GM23338 (cell line): ENCODE data around the gene DMGDH. TPM values are rescaled to one million over a fixed set of nuclear protein-coding genes. Genes with fewer than 3 reads are reported as not detected.

ENCODE experiments used
- ATAC-seq: fragments of 200-7000 bp; cut with Tn5 transposase; 3 replicates; pipeline ENCODE4 v1.9.1; 2020
- DNase-seq: peaks from one replicate; pipeline ENCODE4 v3.0.0-alpha.2; 2015; ENCODE audit warnings: low spot score
- H2AFZ ChIP-seq: fragments of 200-600 bp; sonication (generic); 2 replicates; pipeline ENCODE4 v1.8.0; 2016; ENCODE audit warnings: antibody characterized with exemption, mild to moderate bottlenecking, moderate library complexity
- H3F3A ChIP-seq: fragments of 200-600 bp; sonication (generic); replicated peaks from 2 replicates; pipeline ENCODE4 v1.8.0; 2017; ENCODE audit warnings: antibody characterized with exemption, mixed run types, low read depth
- H3K27ac ChIP-seq: fragments of 200-600 bp; sonication (generic); 2 replicates; pipeline ENCODE4 v1.6.1; 2016; ENCODE audit warnings: low read depth
- H3K27me3 ChIP-seq: fragments of 200-600 bp; sonication (generic); 2 replicates; pipeline ENCODE4 v1.8.0; 2016; ENCODE audit warnings: mild to moderate bottlenecking, mixed run types, moderate library complexity; ENCODE audit not compliant: insufficient read depth
- H3K36me3 ChIP-seq: fragments of 200-600 bp; sonication (generic); 2 replicates; pipeline ENCODE4 v1.8.0; 2016; ENCODE audit warnings: mild to moderate bottlenecking; ENCODE audit not compliant: insufficient read depth
- H3K4me1 ChIP-seq: fragments of 200-600 bp; sonication (generic); 2 replicates; pipeline ENCODE4 v1.8.0; 2016; ENCODE audit warnings: mild to moderate bottlenecking, moderate library complexity; ENCODE audit not compliant: insufficient read depth
- H3K4me2 ChIP-seq: fragments of 200-600 bp; sonication (generic); 2 replicates; pipeline ENCODE4 v1.7.1; 2017; ENCODE audit warnings: mixed run types
- H3K4me3 ChIP-seq: fragments of 200-600 bp; sonication (generic); 2 replicates; pipeline ENCODE4 v1.6.1; 2016; ENCODE audit warnings: mixed run types
- H3K79me2 ChIP-seq: fragments of 200-600 bp; sonication (generic); replicated peaks from 2 replicates; pipeline ENCODE4 v1.8.0; 2017; ENCODE audit warnings: mild to moderate bottlenecking; ENCODE audit not compliant: insufficient read depth
- H3K9me2 ChIP-seq: fragments of 200-600 bp; sonication (generic); 2 replicates; pipeline ENCODE4 v1.8.0; 2017; ENCODE audit not compliant: insufficient read depth
- H4K20me1 ChIP-seq: fragments of 200-600 bp; sonication (generic); replicated peaks from 2 replicates; pipeline ENCODE4 v1.8.0; 2017; ENCODE audit warnings: mild to moderate bottlenecking; ENCODE audit not compliant: insufficient read depth
- H3K27ac Mint-ChIP-seq: 2 replicates; pipeline ENCODE4 v1.8.0; 2020; ENCODE audit warnings: inconsistent platforms, mild to moderate bottlenecking, moderate library complexity, mixed read lengths
- H3K27me3 Mint-ChIP-seq: 3 replicates; pipeline ENCODE4 v1.8.0; 2022; ENCODE audit warnings: low read depth, mild to moderate bottlenecking, moderate library complexity, mixed read lengths, inconsistent platforms; ENCODE audit not compliant: insufficient read depth, poor library complexity
- H3K36me3 Mint-ChIP-seq: 3 replicates; pipeline ENCODE4 v1.8.0; 2021; ENCODE audit warnings: low read depth, mild to moderate bottlenecking, inconsistent platforms, moderate library complexity, mixed read lengths
- H3K4me1 Mint-ChIP-seq: 3 replicates; pipeline ENCODE4 v1.8.0; 2020; ENCODE audit warnings: mild to moderate bottlenecking, inconsistent platforms, mixed read lengths
- H3K4me3 Mint-ChIP-seq: 3 replicates; pipeline ENCODE4 v1.8.0; 2021; ENCODE audit warnings: moderate library complexity, mild to moderate bottlenecking, inconsistent platforms, mixed read lengths
- H3K9me3 Mint-ChIP-seq: 3 replicates; pipeline ENCODE4 v1.8.0; 2020; ENCODE audit warnings: moderate library complexity, mild to moderate bottlenecking, inconsistent platforms, mixed read lengths
- CREB1 ChIP-seq: fragments of 250-450 bp; sonication (Bioruptor Pico); IDR thresholded peaks from 2 replicates; pipeline ENCODE4 v1.5.0; 2020; ENCODE audit warnings: low read depth, mild to moderate bottlenecking, moderate library complexity
- CTCF ChIP-seq, 2 experiments: fragments of 200-600 bp in 1 of 2; sonication (generic) in 1 of 2; conservative IDR thresholded peaks; 2 replicates each; pipeline versions ENCODE4 v1.5.1 to v1.6.1; 2016 to 2017; ENCODE audit warnings: antibody characterized with exemption in 2 of 2, low read depth in 2 of 2, mild to moderate bottlenecking in 2 of 2, moderate library complexity in 1 of 2
- ETS1 ChIP-seq: IDR thresholded peaks from 2 replicates; pipeline ENCODE4 v1.6.1; 2016; ENCODE audit warnings: antibody characterized with exemption
- EZH2 ChIP-seq: fragments of 200-600 bp; sonication (generic); IDR thresholded peaks from one replicate; pipeline ENCODE4 v1.8.0; 2017; ENCODE audit warnings: antibody characterized with exemption, mild to moderate bottlenecking, low read depth; ENCODE audit not compliant: unreplicated experiment
- EZH2phosphoT487 ChIP-seq: fragments of 200-600 bp; sonication (generic); IDR thresholded peaks from one replicate; pipeline ENCODE4 v1.8.1; 2018; ENCODE audit warnings: antibody characterized with exemption; ENCODE audit not compliant: unreplicated experiment
- JUNB ChIP-seq: IDR thresholded peaks from one replicate; pipeline ENCODE4 v1.6.1; 2016; ENCODE audit warnings: antibody characterized with exemption; ENCODE audit not compliant: unreplicated experiment
- NANOG ChIP-seq: IDR thresholded peaks from 2 replicates; pipeline ENCODE4 v1.6.1; 2016; ENCODE audit warnings: antibody characterized with exemption, borderline replicate concordance
- POLR2AphosphoS5 ChIP-seq: IDR thresholded peaks from 2 replicates; pipeline ENCODE4 v1.6.1; 2016; ENCODE audit warnings: antibody characterized with exemption, low read depth
- REST ChIP-seq: IDR thresholded peaks from one replicate; pipeline ENCODE4 v1.6.1; 2018; ENCODE audit warnings: antibody characterized with exemption; ENCODE audit not compliant: unreplicated experiment
- STAT1 ChIP-seq: IDR thresholded peaks from one replicate; pipeline ENCODE4 v1.6.1; 2016; ENCODE audit warnings: antibody characterized with exemption; ENCODE audit not compliant: unreplicated experiment
- ZNF114 ChIP-seq: fragments of 250-450 bp; sonication (Bioruptor Pico); IDR thresholded peaks from 2 replicates; pipeline ENCODE4 v1.5.0; 2020; ENCODE audit warnings: mild to moderate bottlenecking, moderate library complexity
- ZNF331 ChIP-seq: fragments of 250-450 bp; sonication (Bioruptor Pico); IDR thresholded peaks from 2 replicates; pipeline ENCODE4 v1.5.0; 2020; ENCODE audit warnings: low read depth, mild to moderate bottlenecking, moderate library complexity
- ZNF462 ChIP-seq: fragments of 250-450 bp; sonication (Bioruptor Pico); IDR thresholded peaks from 2 replicates; pipeline ENCODE4 v1.5.0; 2020; ENCODE audit warnings: mild to moderate bottlenecking, moderate library complexity
- polyA plus RNA-seq: library from polyadenylated mRNA; unstranded; fragments of >200 nt; fragmentation: Nextera tagmentation; extraction: Ambion mirVana; gene quantifications from 2 replicates; pipeline ENCODE4 v1.2.1, GENCODE V29; 2016
- total RNA-seq: library from RNA; depleted of rRNA; stranded (reverse); fragments of >200 nt; shearing (Covaris generic); gene quantifications from 2 replicates; pipeline ENCODE4 v1.2.3, GENCODE V29; 2014

The DMGDH gene
- total and polyA plus RNA-seq, 2 experiments from 2014 or later: 0.52 to 0.63 TPM

- peaks cover 5% of the 10 kb centered on the region; the same call in 2 of the 3 replicates for H3K4me1 Mint-ChIP-seq
- no peak for ATAC-seq
- no peak overlapping the region for H3K4me3 Mint-ChIP-seq
These were observed 100.7 kb downstream of the DMGDH start for GRCh38 chr5:78968781-78969180.

More at GRCh38 chr5:78968781-78969180, 100.7 kb downstream of the DMGDH start:
- no peaks in the 10 kb centered on the region; the same call in 1 of the 2 replicates for H3K79me2 ChIP-seq
- H3K27me3 ChIP-seq: no peaks in the 10 kb centered on the region
- no peak overlapping the region for H3K27ac Mint-ChIP-seq
- H3F3A ChIP-seq: no peaks in the 10 kb centered on the region
- no peak for DNase-seq
- 0 out of 2 replicates have a peak, but pooled peaks cover 3% of the 10 kb centered on the region for H3K4me1 ChIP-seq
- H3K4me2 ChIP-seq: no peak overlapping the region
- no peaks in the 10 kb centered on the region for H3K36me3 ChIP-seq
- no peaks in the 10 kb centered on the region for H4K20me1 ChIP-seq
- H3K27me3 Mint-ChIP-seq: peaks cover 3% of the 10 kb centered on the region
- no peak overlapping the region for H3K4me3 ChIP-seq
- no peak overlapping the region for H3K27ac ChIP-seq
- H2AFZ ChIP-seq: no peak overlapping the region
- TF ChIP-seq ZNF114: no peak
- TF ChIP-seq REST: no peak
- no peak for TF ChIP-seq ETS1
- no peak for TF ChIP-seq EZH2
- no peak for TF ChIP-seq EZH2phosphoT487
- TF ChIP-seq JUNB: no peak
- TF ChIP-seq POLR2AphosphoS5: no peak
- TF ChIP-seq ZNF331 (CRISPR knock-in tag): no peak
- no peak for TF ChIP-seq CREB1
- no peak for TF ChIP-seq CTCF (conservative IDR thresholded peaks at IDR 0.05; ENCODE audit: low read depth in 2 of 2)
- no peak for TF ChIP-seq NANOG
- TF ChIP-seq STAT1: no peak
- TF ChIP-seq ZNF462: no peak
- no peaks in the 10 kb centered on the region for H3K9me3 Mint-ChIP-seq
- H3K9me2 ChIP-seq: no peaks in the 10 kb centered on the region
- no peaks in the 10 kb centered on the region; the same call in 1 of the 3 replicates for H3K36me3 Mint-ChIP-seq
